GM18873 (cell line): ENCODE measurements around the gene AMT.
"Not testable (repeated sequence)": the region's sequence is repeated elsewhere in the genome, so short reads cannot be mapped to it uniquely, and the experiment has no call there.

Source experiments
- ATAC-seq: cut with Tn5 transposase; IDR thresholded peaks from one replicate; pipeline ENCODE4 v1.9.1; 2021; ENCODE audit warnings: mild to moderate bottlenecking, moderate library complexity, moderate number of reproducible peaks; ENCODE audit not compliant: unreplicated experiment, low FRiP score

AMT gene

DNA sequence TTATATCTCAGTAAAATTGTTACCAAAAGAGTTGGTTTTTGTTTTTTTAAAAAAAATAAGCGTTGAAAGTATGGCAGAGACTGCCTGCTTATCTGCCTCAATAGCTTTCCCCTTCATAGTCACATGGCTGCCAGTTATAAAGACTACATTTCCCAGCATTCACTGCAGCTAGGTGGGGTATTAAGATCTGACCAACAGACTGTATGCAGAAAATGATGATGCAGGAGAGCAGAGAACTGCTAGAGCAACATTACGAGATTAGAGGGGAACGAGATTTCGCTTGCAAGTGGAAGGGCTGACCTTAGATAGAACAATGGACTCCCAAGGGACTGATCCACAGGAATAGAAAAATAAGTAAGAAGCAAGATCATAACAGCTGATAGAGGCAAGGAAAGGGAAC lies 24.8 kb downstream of the AMT start:
- ATAC-seq, result no peak

DNA sequence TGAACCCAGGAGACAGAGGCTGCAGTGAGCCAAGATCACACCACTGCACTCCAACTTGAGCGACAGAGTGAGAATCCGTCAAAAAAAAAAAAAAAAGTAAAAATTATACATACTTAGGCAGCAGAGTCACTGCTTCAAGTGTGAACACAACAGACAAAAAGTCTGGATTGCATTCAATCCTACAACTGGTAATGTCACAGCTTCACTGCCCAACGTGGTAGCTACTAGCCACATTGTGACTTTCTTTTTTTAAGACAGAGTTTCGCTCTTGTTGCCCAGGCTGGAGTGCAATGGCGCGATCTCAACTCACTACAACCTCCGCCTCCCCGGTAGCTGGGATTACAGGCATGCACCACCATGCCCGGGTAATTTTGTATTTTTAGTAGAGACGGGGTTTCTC lies 31.0 kb downstream of the AMT start:
- ATAC-seq, result not testable (repeated sequence)

DNA sequence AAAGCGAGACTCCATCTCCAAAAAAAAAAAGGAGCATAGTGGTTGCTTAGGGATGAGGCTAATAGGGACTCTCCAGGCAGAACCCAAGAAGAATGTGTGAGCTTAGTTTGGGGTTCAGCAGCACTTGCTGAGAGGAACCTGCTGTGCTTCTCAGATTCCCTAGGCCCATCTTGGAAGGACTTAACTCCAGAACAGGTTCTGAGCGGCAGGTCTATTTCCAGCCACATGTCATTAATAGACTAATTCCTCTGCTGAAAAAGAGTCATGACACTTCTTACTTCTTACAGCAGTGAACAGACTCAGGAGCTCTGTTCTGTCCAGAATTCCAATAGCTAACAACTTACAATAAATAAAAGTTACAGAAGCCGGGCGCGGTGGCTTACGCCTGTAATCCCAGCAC lies 33.0 kb downstream of the AMT start:
- no peak for ATAC-seq

- ATAC-seq, result no peak
Measured at GRCh38 chr3:49388289-49388820, 33.9 kb downstream of the AMT start.

GRCh38 chr3:49387721-49388120 lies 34.6 kb downstream of the AMT start:
- ATAC-seq, result no peak

- ATAC-seq, result no peak
Measured at GRCh38 chr3:49386056-49386756, 36.1 kb downstream of the AMT start.

DNA sequence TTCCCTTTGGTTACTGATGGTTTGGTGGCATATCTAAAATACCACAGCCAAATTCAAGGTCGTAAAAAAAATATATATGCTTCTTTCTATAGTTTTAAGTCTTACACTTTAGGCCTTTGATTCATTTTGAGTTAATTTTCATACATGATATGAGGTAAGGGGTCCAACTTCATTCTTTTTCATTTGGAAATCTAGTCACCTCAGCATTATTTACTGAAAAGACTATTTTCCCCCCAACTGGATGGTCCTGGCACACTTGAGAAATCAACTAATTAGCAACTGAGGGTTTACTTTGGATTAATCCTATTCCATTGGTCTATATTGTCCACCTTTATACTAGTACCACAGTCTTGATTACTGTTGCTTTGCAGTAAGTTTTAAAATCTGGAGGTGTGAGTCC lies 36.7 kb downstream of the AMT start:
- no peak for ATAC-seq

- ATAC-seq, result no peak
Measured at GRCh38 chr3:49383387-49383786, 38.9 kb downstream of the AMT start.

- ATAC-seq, result no peak
Measured at GRCh38 chr3:49378249-49378895, 43.9 kb downstream of the AMT start.

DNA sequence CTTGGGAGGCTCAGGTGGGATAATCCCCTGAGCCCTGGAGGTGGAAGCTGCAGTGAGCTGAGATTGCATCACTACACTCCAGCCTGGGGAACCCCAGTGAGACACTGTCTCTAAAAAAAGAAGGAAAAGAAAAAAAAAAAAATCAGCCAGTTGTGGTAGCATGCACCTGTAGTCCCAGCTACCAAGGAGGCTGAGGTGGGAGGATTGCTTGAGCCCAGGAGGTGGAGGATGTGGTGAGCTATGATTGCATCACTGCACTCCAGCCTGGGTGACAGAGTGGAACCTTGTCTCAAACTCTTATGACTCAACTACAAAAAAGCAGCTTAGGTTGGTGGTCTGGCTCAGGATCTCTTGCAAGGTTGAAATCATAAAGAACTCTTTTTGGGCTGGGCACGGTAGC lies 44.8 kb downstream of the AMT start:
- ATAC-seq, result no peak

- no peak for ATAC-seq
Measured at GRCh38 chr3:49371946-49372345, 50.3 kb downstream of the AMT start.

- ATAC-seq, result no peak
Measured at GRCh38 chr3:49370585-49371290, 51.5 kb downstream of the AMT start.
